Nephron (organoid): ENCODE data around the gene CR2.
A peak's percentile ranks its signal among the peaks of the same experiment; 100 is the strongest.

Source experiments
- H3K27ac Mint-ChIP-seq, 3 experiments: 2 replicates each; pipeline ENCODE4 v1.8.0; 2020; ENCODE audit warnings: mixed read lengths in 3 of 3, mild to moderate bottlenecking in 2 of 3, moderate library complexity in 1 of 3
- H3K27me3 Mint-ChIP-seq: 2 replicates; pipeline ENCODE4 v1.8.0; 2021; ENCODE audit warnings: low read depth, mild to moderate bottlenecking, moderate library complexity, mixed read lengths
- H3K36me3 Mint-ChIP-seq: 2 replicates; pipeline ENCODE4 v1.8.0; 2020; ENCODE audit warnings: low read depth, mixed read lengths
- H3K4me1 Mint-ChIP-seq: 2 replicates; pipeline ENCODE4 v1.8.0; 2020; ENCODE audit warnings: mixed read lengths
- H3K4me3 Mint-ChIP-seq, 3 experiments: 2 replicates each; pipeline ENCODE4 v1.8.0; 2020; ENCODE audit warnings: mild to moderate bottlenecking in 3 of 3, mixed read lengths in 3 of 3, moderate library complexity in 2 of 3
- H3K9me3 Mint-ChIP-seq: 2 replicates; pipeline ENCODE4 v1.8.0; 2020; ENCODE audit warnings: mixed read lengths
- CTCF ChIP-seq, 3 experiments: fragments of 200-600 bp; sonication (generic); IDR thresholded peaks; one replicate each; pipeline ENCODE4 v1.5.0; 2021; ENCODE audit warnings: antibody characterized with exemption in 3 of 3; ENCODE audit not compliant: unreplicated experiment in 3 of 3

Gene CR2

GRCh38 chr1:207414606-207415108, 39.5 kb upstream of the CR2 start:
- H3K36me3 Mint-ChIP-seq, result no peaks in the 10 kb centered on the region
- no peak overlapping the region for H3K27ac Mint-ChIP-seq
- peaks cover 7% of the 10 kb centered on the region for H3K9me3 Mint-ChIP-seq
- no peak for TF ChIP-seq CTCF (IDR thresholded peaks at IDR 0.05; ENCODE audit: unreplicated experiment in 3 of 3)
- H3K4me3 Mint-ChIP-seq, result no peak overlapping the region
- no peaks in the 10 kb centered on the region for H3K4me1 Mint-ChIP-seq
- H3K27me3 Mint-ChIP-seq, result peaks cover 3% of the 10 kb centered on the region

GRCh38 chr1:207417076-207417475, 37.1 kb upstream of the CR2 start:
- Mint-ChIP-seq H3K4me1 (no peaks in the 10 kb centered on the region), H3K9me3 (peaks cover 17% of the 10 kb centered on the region), H3K36me3 (no peaks in the 10 kb centered on the region), H3K4me3 (no peak overlapping the region), H3K27me3 (peaks cover 7% of the 10 kb centered on the region), H3K27ac (no peak overlapping the region)
- TF ChIP-seq CTCF (IDR thresholded peaks at IDR 0.05; ENCODE audit: unreplicated experiment in 3 of 3), result no peak

GRCh38 chr1:207418351-207418750, 35.8 kb upstream of the CR2 start:
- Mint-ChIP-seq H3K27me3 (peaks cover 20% of the 10 kb centered on the region), H3K36me3 (no peaks in the 10 kb centered on the region), H3K9me3 (peaks cover 17% of the 10 kb centered on the region), H3K4me1 (no peaks in the 10 kb centered on the region), H3K4me3 (no peak overlapping the region), H3K27ac (no peak overlapping the region)
- no peak for TF ChIP-seq CTCF (IDR thresholded peaks at IDR 0.05; ENCODE audit: unreplicated experiment in 3 of 3)

- Mint-ChIP-seq H3K27me3 (peaks cover 32% of the 10 kb centered on the region), H3K9me3 (peaks cover 21% of the 10 kb centered on the region), H3K27ac (no peak overlapping the region), H3K4me3 (no peak overlapping the region), H3K36me3 (no peaks in the 10 kb centered on the region), H3K4me1 (peaks cover 2% of the 10 kb centered on the region)
- TF ChIP-seq CTCF (IDR thresholded peaks at IDR 0.05; ENCODE audit: unreplicated experiment in 3 of 3), result no peak
Measured at GRCh38 chr1:207420109-207420508, 34.0 kb upstream of the CR2 start.

- no peak for TF ChIP-seq CTCF (IDR thresholded peaks at IDR 0.05; ENCODE audit: unreplicated experiment in 3 of 3)
- peaks cover 27% of the 10 kb centered on the region for H3K9me3 Mint-ChIP-seq
Measured at GRCh38 chr1:207421078-207421477, 33.0 kb upstream of the CR2 start.

GRCh38 chr1:207423560-207424292, 30.4 kb upstream of the CR2 start:
- Mint-ChIP-seq H3K36me3 (no peaks in the 10 kb centered on the region), H3K4me3 (peak overlapping the region in 1 of 3 experiments; percentile 69), H3K4me1 (peaks cover 25% of the 10 kb centered on the region), H3K27me3 (peaks cover 36% of the 10 kb centered on the region), H3K9me3 (peaks cover 26% of the 10 kb centered on the region), H3K27ac (no peak overlapping the region)
- no peak for TF ChIP-seq CTCF (IDR thresholded peaks at IDR 0.05; ENCODE audit: unreplicated experiment in 3 of 3)

More at GRCh38 chr1:207421078-207421477, 33.0 kb upstream of the CR2 start:
- H3K36me3 Mint-ChIP-seq, result no peaks in the 10 kb centered on the region
- H3K27ac Mint-ChIP-seq, result no peak overlapping the region
- no peak overlapping the region for H3K4me3 Mint-ChIP-seq
- peaks cover 8% of the 10 kb centered on the region for H3K4me1 Mint-ChIP-seq
- H3K27me3 Mint-ChIP-seq, result peaks cover 39% of the 10 kb centered on the region
